NCI-H2081 (cell line): Measurements from ENCODE around the gene DBX1.

Experiments
- DNase-seq, 2 experiments: peaks; one replicate each; lab custom pipeline; 2025; lab: John Stamatoyannopoulos, UW

DBX1 gene

DNA sequence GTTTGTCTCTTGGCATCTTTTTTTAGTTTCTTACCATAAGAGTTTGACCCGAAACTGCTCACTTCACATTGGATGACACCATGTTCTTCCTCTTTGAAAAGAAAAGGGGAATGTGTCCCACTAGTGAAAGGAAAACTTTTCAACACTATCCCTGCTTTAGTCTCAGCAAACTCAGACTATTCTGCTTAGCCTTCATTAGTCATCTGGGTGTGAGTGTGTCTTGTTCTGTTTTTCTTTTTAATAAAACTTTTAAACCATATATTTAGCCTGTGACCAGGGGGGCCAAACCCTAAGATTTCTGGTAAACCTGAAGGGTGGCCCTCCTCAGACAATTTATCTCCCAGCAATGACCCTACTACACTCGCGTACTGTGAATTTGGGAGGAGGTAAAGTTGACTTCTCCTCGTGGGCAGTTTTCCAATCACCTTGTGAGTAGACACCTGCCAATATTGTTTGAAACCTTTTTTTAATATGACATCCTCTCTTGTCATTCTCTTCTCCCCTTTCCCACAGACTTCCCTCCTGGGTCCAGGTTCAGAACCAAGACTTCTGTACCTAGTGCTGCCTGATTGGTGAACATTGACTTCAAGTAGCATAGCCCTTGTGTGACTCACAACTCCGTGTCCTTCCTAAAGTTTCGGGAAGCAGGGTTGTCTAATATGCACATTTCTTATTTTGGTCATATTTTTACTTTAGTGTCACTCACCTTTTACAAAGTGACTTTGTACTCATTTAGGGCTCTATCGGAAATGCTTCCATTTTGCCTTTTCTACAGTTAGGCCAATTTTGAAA, 39.9 kb downstream of the DBX1 start:
- DNase-seq, result no peak

DNA sequence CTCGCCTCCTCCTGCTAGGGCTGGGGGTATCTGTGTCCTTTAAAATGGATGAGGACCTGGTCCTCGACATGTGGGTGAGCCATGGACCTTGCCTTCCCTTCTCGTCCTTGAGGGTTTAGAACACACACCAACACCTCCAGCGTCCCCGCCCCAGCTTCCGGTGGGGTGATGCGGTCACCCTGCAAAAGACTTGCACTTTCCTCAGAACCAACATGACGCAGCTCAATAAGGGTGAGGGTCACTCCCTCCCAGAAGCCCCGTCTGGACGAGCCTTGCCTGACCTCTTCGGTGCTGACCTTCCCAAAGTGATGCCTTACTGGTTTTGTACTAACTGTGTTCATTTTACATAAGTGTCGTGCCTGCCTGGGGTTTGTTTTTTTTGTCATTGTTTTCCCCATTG, 41.0 kb downstream of the DBX1 start:
- no peak for DNase-seq

DNA sequence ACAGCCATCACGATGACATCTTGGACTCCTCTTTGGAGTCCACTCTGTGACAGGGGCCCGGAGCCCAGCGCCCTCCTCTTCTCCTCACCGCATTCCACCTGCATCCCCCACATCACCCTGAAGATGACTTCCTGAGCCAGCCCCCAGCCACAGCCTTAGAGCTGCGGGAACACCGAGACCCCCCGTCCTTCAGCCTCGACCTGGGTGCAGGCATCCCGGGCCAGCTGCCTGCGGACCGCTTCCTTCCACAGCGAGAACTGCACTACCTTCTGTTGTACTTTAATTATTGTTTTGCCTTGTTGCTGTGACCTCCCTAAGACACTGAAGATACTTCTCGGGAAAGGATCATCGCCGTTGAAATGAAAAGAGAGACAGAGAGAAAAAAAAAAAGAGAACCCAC, 42.1 kb downstream of the DBX1 start:
- DNase-seq, result no peak

DNA sequence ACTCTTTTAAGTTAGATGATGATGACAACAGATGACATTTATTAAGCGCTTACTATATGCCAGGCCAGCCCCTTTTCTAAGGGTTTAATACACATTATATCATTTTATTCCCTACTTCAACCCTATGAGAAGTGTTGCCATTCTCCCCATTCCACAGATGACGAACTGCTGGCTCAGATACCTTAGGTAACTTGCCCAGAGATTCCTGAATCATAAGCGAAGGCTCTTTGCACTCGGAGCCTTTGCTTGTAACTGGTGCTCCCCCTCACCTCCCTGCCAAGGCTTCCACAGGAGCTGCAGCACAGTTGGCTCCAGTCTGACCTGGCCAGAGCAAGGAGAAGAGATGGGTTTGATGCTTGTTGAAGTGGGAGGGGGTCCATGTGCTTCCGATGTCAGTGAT, 43.0 kb downstream of the DBX1 start:
- DNase-seq, result no peak

DNA sequence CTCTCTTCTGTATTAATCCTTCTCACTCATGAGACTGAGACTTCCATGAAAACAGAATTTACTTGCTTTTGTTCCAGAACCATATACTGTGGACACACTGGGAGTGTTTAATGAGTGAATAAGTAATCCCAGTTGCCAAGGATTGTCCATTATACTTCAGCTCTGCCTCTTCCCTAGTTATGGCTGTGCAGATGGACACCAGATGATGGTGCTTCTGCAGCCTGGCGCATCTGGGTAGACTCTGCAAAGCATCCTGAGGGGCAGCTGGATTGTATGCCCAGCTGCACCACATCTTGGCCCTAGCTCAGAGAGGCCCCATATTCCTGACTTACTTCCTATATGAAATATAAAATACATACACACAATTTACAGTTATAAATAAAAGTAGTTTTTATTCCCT, 43.5 kb downstream of the DBX1 start:
- no peak for DNase-seq

DNA sequence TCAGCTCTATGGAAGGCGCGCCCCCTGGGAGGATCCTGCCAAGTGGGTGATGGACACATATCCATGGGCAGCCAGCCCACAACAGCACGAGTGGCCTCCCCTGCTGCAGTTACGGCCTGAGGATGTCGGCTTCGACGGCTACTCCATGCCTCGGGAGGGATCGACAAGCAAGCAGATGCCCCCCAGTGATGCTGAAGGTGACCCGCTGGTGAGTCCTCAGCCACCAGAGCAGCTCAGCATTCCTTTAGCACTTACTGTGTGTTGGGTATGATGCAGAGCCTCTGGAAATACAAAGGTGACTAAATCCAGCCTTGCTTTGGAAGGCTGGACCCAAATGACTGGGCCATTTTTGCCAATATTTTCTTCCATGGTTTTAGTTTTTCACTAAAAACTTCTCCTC, 45.7 kb downstream of the DBX1 start:
- DNase-seq, result no peak

DNA sequence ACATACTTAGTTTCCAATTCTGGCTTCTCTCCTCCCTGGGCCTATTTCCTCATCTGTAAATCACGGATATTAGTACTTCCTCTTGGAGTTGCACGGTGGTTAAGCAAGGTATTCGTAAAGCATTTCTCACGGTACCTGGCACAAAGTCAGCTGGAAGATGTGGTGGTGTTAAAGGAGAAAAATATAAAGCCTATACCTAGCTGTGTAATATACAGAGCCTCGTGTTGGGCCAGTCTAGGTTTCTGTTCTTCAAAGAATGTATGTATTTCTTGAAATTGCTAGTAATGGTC, 47.2 kb downstream of the DBX1 start:
- no peak for DNase-seq

DNA sequence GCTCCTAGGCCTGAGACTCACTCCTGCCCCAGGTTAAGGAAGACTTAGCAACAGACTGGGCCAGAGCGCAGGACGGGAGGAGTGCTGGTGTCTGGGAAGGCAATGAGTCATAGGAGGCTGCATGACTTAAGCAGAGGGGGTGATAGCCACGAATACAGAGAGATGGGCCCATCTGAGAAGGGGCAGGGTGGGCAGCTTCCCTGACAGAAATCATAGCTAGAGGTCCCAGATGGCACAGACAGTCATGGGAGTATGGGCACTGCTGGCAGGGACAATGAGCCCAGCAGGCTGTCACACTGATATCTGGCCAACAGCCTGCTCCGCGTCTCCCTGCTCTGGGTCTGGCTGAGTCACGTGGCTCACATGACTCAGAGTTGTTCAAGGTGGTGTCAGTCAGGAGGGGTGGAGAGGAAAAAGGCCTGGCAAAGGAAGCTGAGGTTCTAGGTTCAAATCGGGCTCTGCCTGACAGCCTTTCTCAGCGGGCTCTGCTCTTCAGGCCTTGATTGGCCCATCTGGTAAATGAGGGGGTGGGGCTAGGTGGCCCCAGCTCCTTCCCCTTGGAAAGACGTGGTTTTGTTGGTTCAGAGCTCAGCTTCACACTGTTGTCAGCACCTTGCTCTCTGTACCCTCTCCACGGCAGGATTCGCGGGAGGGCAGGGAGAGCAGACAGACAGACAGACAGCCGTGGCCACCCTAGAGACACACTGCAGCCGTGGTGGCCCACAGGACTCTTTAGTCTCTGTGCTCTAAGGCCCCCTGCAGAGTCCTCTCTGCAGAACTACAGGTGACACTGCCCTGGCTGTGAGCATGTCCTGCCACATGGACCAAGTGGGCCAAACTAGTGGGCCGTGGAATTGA, 47.8 kb downstream of the DBX1 start:
- peak; percentile 26 to 59 for DNase-seq

DNA sequence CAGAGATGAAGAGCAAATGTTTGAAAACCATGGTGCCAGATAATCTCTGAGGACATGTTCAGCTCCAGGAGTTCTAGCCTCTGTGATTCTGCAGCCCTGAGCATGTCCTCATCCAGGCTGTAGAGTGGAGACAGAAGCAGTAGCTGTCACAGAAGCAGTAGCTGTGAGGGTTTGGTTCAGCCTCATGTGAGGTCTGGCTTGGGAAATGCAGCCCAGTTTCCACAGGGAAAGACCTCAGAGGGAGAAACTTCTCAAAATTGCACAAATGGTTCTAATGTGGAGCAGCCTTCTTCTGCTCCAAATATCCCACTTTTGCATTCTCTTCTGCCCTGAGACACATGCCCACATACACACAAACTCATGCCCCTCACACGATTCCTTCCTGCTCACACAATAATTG, 48.4 kb downstream of the DBX1 start:
- DNase-seq, result no peak

DNA sequence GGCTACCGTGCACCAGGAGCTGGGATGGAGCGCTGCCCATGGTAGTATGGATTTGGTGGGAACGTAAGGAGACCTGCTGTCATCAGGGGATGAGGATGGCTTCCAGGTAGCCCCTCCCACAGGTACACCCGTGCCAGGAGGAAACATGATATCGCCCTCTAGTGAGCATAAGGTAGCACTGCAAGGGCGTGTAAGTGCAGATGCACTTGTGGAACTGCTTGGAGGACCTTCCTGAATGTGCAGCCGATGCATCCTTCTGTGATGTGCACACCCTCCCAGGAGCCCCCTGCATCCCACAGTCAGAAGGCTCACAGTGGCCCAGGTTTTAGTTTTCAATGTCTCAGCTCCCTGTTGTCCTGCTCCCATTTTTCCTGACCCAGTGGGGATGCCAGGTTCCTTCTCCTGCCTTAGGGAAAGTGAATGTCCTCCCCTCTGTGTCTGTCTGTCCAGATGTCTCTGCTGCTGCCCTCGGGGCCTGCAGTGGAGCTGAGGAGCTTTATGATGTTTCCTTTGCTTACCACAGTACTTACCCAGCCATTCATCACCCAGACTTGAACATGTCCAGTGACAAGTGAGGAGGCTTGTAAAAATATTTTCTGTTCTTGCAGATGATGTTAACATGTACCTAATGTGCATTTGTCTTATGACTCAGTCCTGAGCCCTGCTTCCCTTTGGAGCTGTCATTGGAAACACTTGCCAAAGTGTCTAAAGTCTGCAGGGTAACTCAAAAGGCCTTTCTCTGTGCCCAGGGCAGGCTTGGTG, 49.2 kb downstream of the DBX1 start:
- DNase-seq, result peak; percentile 74 to 77

DNA sequence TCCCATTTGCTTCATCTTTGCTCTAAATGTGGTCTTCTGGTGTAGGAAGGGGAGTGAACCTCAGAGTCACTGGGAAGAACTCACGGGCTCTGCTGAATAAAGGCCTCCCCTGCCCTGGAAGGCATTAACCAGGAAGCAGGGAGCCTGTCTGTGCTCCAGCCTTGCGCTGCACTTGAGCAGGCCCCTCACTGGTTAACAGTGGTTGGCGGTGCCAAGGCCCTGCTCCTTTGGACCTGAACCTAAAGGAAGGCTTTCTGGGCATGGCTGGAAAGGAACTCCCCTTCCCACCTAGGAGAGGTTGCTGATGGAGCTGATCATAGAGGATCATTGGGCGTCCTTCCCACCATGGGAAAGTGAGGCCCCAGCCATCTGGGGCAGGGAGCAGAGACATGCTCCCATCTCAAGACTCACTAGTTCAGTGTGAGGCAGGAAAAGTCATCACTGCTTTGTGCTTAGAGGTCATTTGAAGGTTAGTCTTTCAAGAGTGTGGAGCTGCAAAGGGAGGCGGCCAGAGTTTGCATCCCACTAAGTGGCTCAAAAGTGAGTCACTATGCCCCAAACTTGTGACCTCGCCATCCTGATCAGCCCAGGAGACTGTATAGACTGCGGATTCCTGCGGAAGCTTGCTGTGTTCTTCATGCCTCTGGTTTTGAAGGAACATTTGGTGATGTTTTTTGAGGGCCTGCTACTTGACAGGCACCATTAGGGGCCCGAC, 50.4 kb downstream of the DBX1 start:
- DNase-seq, result no peak
